ENCODE data around the gene GRK4.
A peak's percentile ranks its signal among the peaks of the same experiment; 100 is the strongest.

GRK4 gene

GRCh38 chr4:2930758-2931511 lies 32.4 kb upstream of the GRK4 start:
- no peak overlapping the region for H2AFZ ChIP-seq (ENCODE audit: low read depth, low read length, severe bottlenecking)
- no peak overlapping the region for H3K27ac ChIP-seq (ENCODE audit: low read depth, low read length)
- no peak for TF ChIP-seq EZH2phosphoT487 (conservative IDR thresholded peaks at IDR 0.05; ENCODE audit: low read length)
- TF ChIP-seq CTCF (IDR thresholded peaks at IDR 0.05; ENCODE audit: insufficient read depth, low read length, poor library complexity, severe bottlenecking): no peak
- peaks cover 6% of the 10 kb centered on the region; the same call in 1 of the 2 replicates for H3K79me2 ChIP-seq (ENCODE audit: insufficient read depth, low read length)
- H3K27me3 ChIP-seq (ENCODE audit: low read length): no peaks in the 10 kb centered on the region
- H3K9me2 ChIP-seq (replicated peaks; ENCODE audit: insufficient read depth, low read length): no peaks in the 10 kb centered on the region
- H3K4me2 ChIP-seq (ENCODE audit: low read depth, low read length, poor library complexity, severe bottlenecking): no peak overlapping the region
- H3K36me3 ChIP-seq (ENCODE audit: low read length): no peaks in the 10 kb centered on the region
- no peaks in the 10 kb centered on the region for H4K20me1 ChIP-seq (ENCODE audit: low read depth, low read length)
- peaks cover 11% of the 10 kb centered on the region for H3F3A ChIP-seq (ENCODE audit: insufficient read depth)
- H3K9me3 ChIP-seq (ENCODE audit: insufficient read depth, low read length): no peaks in the 10 kb centered on the region
- no peak overlapping the region for H3K4me3 ChIP-seq (ENCODE audit: insufficient read depth, low read length, poor library complexity, severe bottlenecking)
- no peak overlapping the region for H3K9ac ChIP-seq (ENCODE audit: low read length)

DNA sequence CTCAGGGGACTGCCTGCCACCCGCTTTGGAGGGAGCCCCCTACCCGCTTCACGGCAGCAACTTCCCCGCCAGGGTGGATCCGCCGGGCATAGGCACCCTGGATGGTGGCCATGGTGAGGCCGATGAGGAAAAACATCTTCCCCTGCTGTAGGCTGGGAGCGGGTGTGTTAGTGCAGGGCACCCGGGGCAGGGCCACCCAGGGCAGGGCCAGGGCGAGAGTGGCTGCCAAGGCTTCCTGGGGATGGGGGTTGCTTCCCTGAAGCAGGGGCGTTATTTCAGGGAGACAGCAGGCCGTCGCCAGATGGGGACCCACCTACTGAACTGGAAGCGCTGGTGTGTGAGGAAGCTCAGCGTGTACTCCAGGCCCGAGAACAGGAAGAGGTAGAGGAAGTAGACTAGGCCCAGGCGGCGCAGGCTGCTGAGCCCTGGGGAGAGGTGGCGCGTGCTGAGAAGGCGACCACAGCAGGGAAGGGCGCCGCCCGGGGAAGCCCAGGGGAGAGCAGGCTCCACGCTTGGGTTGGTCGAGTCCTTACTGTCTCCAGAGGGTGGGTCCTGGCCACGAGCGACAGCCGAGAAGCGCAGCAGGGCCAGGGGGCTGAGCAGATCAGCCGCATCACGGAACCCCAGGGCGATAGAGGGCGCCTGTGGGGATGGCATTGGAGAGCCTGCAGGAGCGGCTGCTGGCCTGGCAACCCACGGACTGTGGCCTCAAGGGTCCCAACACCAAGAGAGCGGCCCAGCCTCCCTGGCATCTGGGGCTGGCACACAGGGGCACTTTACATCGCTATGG lies 31.7 kb upstream of the GRK4 start:
- H3K27ac ChIP-seq (ENCODE audit: low read depth, low read length): peak overlapping the region; percentile 42; the same call in 1 of the 2 replicates
- H3K9me3 ChIP-seq (ENCODE audit: insufficient read depth, low read length): no peaks in the 10 kb centered on the region
- H3F3A ChIP-seq (ENCODE audit: insufficient read depth): peaks cover 18% of the 10 kb centered on the region
- peak overlapping the region; percentile 70 for H3K4me2 ChIP-seq (ENCODE audit: low read depth, low read length, poor library complexity, severe bottlenecking)
- H3K9ac ChIP-seq (ENCODE audit: low read length): peak overlapping the region; percentile 14; the same call in 1 of the 2 replicates
- no peak overlapping the region for H2AFZ ChIP-seq (ENCODE audit: low read depth, low read length, severe bottlenecking)
- H3K9me2 ChIP-seq (replicated peaks; ENCODE audit: insufficient read depth, low read length): no peaks in the 10 kb centered on the region
- H4K20me1 ChIP-seq (ENCODE audit: low read depth, low read length): no peaks in the 10 kb centered on the region
- H3K79me2 ChIP-seq (ENCODE audit: insufficient read depth, low read length): peaks cover 6% of the 10 kb centered on the region; the same call in 1 of the 2 replicates
- H3K36me3 ChIP-seq (ENCODE audit: low read length): no peaks in the 10 kb centered on the region
- TF ChIP-seq EZH2phosphoT487 (conservative IDR thresholded peaks at IDR 0.05; ENCODE audit: low read length) (no peak), CTCF (IDR thresholded peaks at IDR 0.05; ENCODE audit: insufficient read depth, low read length, poor library complexity, severe bottlenecking) (peak; percentile 51)
- H3K4me3 ChIP-seq (ENCODE audit: insufficient read depth, low read length, poor library complexity, severe bottlenecking): no peak overlapping the region
- H3K27me3 ChIP-seq (ENCODE audit: low read length): no peaks in the 10 kb centered on the region

DNA sequence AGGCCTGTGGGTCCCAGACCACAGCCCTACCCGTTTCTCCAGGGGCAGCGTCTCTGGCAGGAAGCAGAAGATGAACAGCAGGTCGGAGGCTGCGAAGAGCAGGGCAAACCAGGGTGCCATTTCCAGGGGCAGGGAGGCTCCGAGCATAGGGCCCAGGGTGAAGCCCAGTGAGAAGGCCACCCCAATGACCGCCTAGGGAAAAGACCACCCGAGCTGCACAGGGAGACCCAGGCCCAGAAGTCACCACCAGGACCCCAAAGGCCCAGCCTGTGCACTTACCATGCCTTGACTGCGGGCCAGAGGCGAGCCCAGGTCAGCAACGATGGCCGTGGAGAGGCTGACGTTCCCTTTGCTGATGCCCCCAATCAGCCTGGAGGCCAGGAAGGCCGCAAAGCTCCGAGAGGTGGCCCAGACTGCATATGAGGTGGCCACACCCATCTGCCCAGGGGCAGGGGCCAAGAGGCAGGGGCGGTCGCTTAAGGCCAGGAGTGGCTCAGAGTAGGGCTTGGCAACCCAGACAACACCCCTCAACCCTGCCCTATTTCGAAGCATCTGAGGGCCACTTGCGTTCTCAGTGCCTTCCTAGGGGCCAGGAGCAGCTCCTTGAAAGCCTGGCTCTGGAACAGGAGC lies 30.9 kb upstream of the GRK4 start:
- TF ChIP-seq EZH2phosphoT487 (conservative IDR thresholded peaks at IDR 0.05; ENCODE audit: low read length): no peak
- TF ChIP-seq CTCF (IDR thresholded peaks at IDR 0.05; ENCODE audit: insufficient read depth, low read length, poor library complexity, severe bottlenecking): no peak
- Histone ChIP-seq H3K36me3 (ENCODE audit: low read length) (no peaks in the 10 kb centered on the region), H4K20me1 (ENCODE audit: low read depth, low read length) (no peaks in the 10 kb centered on the region), H3K4me2 (ENCODE audit: low read depth, low read length, poor library complexity, severe bottlenecking) (peak overlapping the region; percentile 70), H3K27me3 (ENCODE audit: low read length) (no peaks in the 10 kb centered on the region), H3K27ac (ENCODE audit: low read depth, low read length) (peak overlapping the region; percentile 48), H3K9me3 (ENCODE audit: insufficient read depth, low read length) (no peaks in the 10 kb centered on the region), H3K9me2 (replicated peaks; ENCODE audit: insufficient read depth, low read length) (no peaks in the 10 kb centered on the region), H3F3A (ENCODE audit: insufficient read depth) (peaks cover 24% of the 10 kb centered on the region), H3K79me2 (ENCODE audit: insufficient read depth, low read length) (peaks cover 6% of the 10 kb centered on the region; the same call in 1 of the 2 replicates), H3K9ac (ENCODE audit: low read length) (peak overlapping the region; percentile 62; the same call in 1 of the 2 replicates), H2AFZ (ENCODE audit: low read depth, low read length, severe bottlenecking) (no peak overlapping the region), H3K4me3 (ENCODE audit: insufficient read depth, low read length, poor library complexity, severe bottlenecking) (no peak overlapping the region)
